Activated CD4-positive, alpha-beta T cell treated with anti-CD3 and anti-CD28 coated beads, Interleukin-2, amount 50 U/mL, for 48 hours (primary cell): ENCODE measurements around the gene TSFM.

ENCODE experiments used
- DNase-seq, 2 experiments: peaks; one replicate each; pipeline ENCODE4 v3.0.0-alpha.2; 2020

TSFM gene

GRCh38 chr12:57782608-57783465 lies at the start of gene TSFM:
Gene TSFM (plus strand): TSS chr12:57782787. CDS start chr12:57782802, 15 bp downstream.
- peak; percentile 98 to 99 for DNase-seq

GRCh38 chr12:57733928-57734327 lies 48.7 kb upstream of the TSFM start:
- DNase-seq: no peak

GRCh38 chr12:57734591-57734990 lies 48.0 kb upstream of the TSFM start:
- no peak for DNase-seq

GRCh38 chr12:57735198-57735855 lies 47.3 kb upstream of the TSFM start:
- DNase-seq: no peak

- DNase-seq: no peak
Observed at GRCh38 chr12:57735952-57736740, 46.4 kb upstream of the TSFM start.

- no peak for DNase-seq
Observed at GRCh38 chr12:57736741-57737466, 45.7 kb upstream of the TSFM start.

- no peak for DNase-seq
Observed at GRCh38 chr12:57737467-57738460, 44.8 kb upstream of the TSFM start.

- no peak for DNase-seq
Observed at GRCh38 chr12:57738661-57739237, 43.8 kb upstream of the TSFM start, which contains the start of gene AGAP2. Gene AGAP2 (minus strand): TSS chr12:57738742. CDS start chr12:57738246, 496 bp downstream.

- no peak for DNase-seq
Observed at GRCh38 chr12:57739387-57739786, 43.2 kb upstream of the TSFM start.

- DNase-seq: no peak
Observed at GRCh38 chr12:57739914-57740538, 42.6 kb upstream of the TSFM start.

- peak; percentile 71 to 80 for DNase-seq
Observed at GRCh38 chr12:57740656-57741412, 41.8 kb upstream of the TSFM start.

- no peak for DNase-seq
Observed at GRCh38 chr12:57741413-57741789, 41.2 kb upstream of the TSFM start.

- peak; percentile 81 to 83 for DNase-seq
Observed at GRCh38 chr12:57741844-57742738, 40.5 kb upstream of the TSFM start.

- DNase-seq: no peak
Observed at GRCh38 chr12:57743769-57744168, 38.8 kb upstream of the TSFM start.

GRCh38 chr12:57744194-57744776 lies 38.3 kb upstream of the TSFM start:
- peak; percentile 80 to 82 for DNase-seq

- DNase-seq: peak; percentile 95 to 96
Observed at GRCh38 chr12:57744777-57745484, 37.7 kb upstream of the TSFM start, which contains the start of gene TSPAN31. Gene TSPAN31 (plus strand): TSS chr12:57745039. CDS start chr12:57745155, 116 bp downstream.

- peak in 1 of 2 experiments; percentile 25 for DNase-seq
Observed at GRCh38 chr12:57745485-57745881, 37.1 kb upstream of the TSFM start.
